Activated CD8-positive, alpha-beta memory T cell treated with anti-CD3 and anti-CD28 coated beads, Interleukin-2, amount 10 ng/mL, durations not matched to agents 7 days and 5 days (primary cell): ENCODE results near the gene HAUS2. TPM values are rescaled to one million over a fixed set of nuclear protein-coding genes. Genes with fewer than 3 reads are reported as not detected.
"Not testable (repeated sequence)": the region's sequence is repeated elsewhere in the genome, so short reads cannot be mapped to it uniquely, and the experiment has no call there.

Source experiments
- ATAC-seq: fragments of 150-1000 bp; cut with Tn5 transposase; one replicate; pipeline ENCODE4 v1.10.0; 2021; ENCODE audit warnings: moderate library complexity
- CTCF ChIA-PET: fragments of 350-600 bp; sonication (Branson Sonifier 250); formaldehyde crosslinking; loops from one replicate; lab custom pipeline; 2021; ENCODE audit warnings: antibody characterized with exemption; lab: Charles Lee
- DNase-seq: peaks from one replicate; pipeline ENCODE4 v3.0.0-alpha.2; 2020
- H3K27ac Mint-ChIP-seq: one replicate; pipeline ENCODE4 v1.8.0; 2021; ENCODE audit warnings: mild to moderate bottlenecking, mixed read lengths
- H3K27me3 Mint-ChIP-seq: one replicate; pipeline ENCODE4 v1.8.0; 2021; ENCODE audit warnings: mixed read lengths
- H3K36me3 Mint-ChIP-seq: one replicate; pipeline ENCODE4 v1.8.0; 2021; ENCODE audit warnings: mild to moderate bottlenecking, mixed read lengths
- H3K4me1 Mint-ChIP-seq: one replicate; pipeline ENCODE4 v1.8.0; 2021; ENCODE audit warnings: mixed read lengths
- H3K4me3 Mint-ChIP-seq: one replicate; pipeline ENCODE4 v1.8.0; 2021; ENCODE audit warnings: mild to moderate bottlenecking, moderate library complexity, mixed read lengths
- H3K9me3 Mint-ChIP-seq: one replicate; pipeline ENCODE4 v1.8.0; 2022; ENCODE audit warnings: low read depth, mixed read lengths
- total RNA-seq, 2 experiments: library from RNA; stranded (reverse); gene quantifications; one replicate each; pipeline ENCODE4 v1.2.3, GENCODE V29; 2021

Gene HAUS2
- total RNA-seq, 2 experiments from 2014 or later: 35.5 to 35.6 TPM

- CTCF ChIA-PET: no interaction called here
- Mint-ChIP-seq H3K9me3 (no peaks in the 10 kb centered on the region), H3K4me1 (peaks cover 34% of the 10 kb centered on the region), H3K27me3 (no peaks in the 10 kb centered on the region), H3K27ac (no peak overlapping the region), H3K4me3 (no peak overlapping the region), H3K36me3 (peaks cover 29% of the 10 kb centered on the region)
- DNase-seq (no peak), ATAC-seq (no peak)
These were observed 3.6 kb upstream of the HAUS2 start for GRCh38 chr15:42544853-42545629.

GRCh38 chr15:42547918-42548248, 755 bp upstream of the HAUS2 start:
- CTCF ChIA-PET: interaction anchor here (0.9 to 2.9 kb wide), 8 partner anchors 13 to 133 kb away, joined by 3 to 9 read pairs (median 4); partner anchors contain the start of genes SNAP23, STARD9 and ZNF106
- Mint-ChIP-seq H3K27ac (peak overlapping the region; percentile 94), H3K4me1 (peaks cover 56% of the 10 kb centered on the region)

GRCh38 chr15:42549032-42549491, 424 bp downstream of the HAUS2 start:
- CTCF ChIA-PET: interaction anchor here (0.7 to 2.9 kb wide), 2 partner anchors 33 to 71 kb away, joined by 3 to 9 read pairs; no protein-coding TSS in a partner anchor
- peak; percentile 52 for DNase-seq

More at GRCh38 chr15:42547918-42548248, 755 bp upstream of the HAUS2 start:
- H3K27me3 Mint-ChIP-seq: no peaks in the 10 kb centered on the region
- H3K36me3 Mint-ChIP-seq: peaks cover 24% of the 10 kb centered on the region
- DNase-seq: no peak
- peak overlapping the region; percentile 95 for H3K4me3 Mint-ChIP-seq
- H3K9me3 Mint-ChIP-seq: no peaks in the 10 kb centered on the region
- peak; percentile 15 for ATAC-seq

GRCh38 chr15:42549741-42550392, 1.2 kb downstream of the HAUS2 start:
- peak overlapping the region; percentile 95 for H3K4me3 Mint-ChIP-seq
- ATAC-seq (no peak), DNase-seq (no peak)
- CTCF ChIA-PET: interaction anchor here (0.7 to 2.9 kb wide), 3 partner anchors 32 to 70 kb away, joined by 3 to 9 read pairs (median 3); no protein-coding TSS in a partner anchor
- peak overlapping the region; percentile 70 for H3K27ac Mint-ChIP-seq
- no peaks in the 10 kb centered on the region for H3K27me3 Mint-ChIP-seq
- H3K36me3 Mint-ChIP-seq: peaks cover 25% of the 10 kb centered on the region
- peaks cover 62% of the 10 kb centered on the region for H3K4me1 Mint-ChIP-seq
- no peaks in the 10 kb centered on the region for H3K9me3 Mint-ChIP-seq

More at GRCh38 chr15:42549032-42549491, 424 bp downstream of the HAUS2 start:
- H3K4me1 Mint-ChIP-seq: peaks cover 63% of the 10 kb centered on the region
- peaks cover 26% of the 10 kb centered on the region for H3K36me3 Mint-ChIP-seq
- peak overlapping the region; percentile 94 for H3K27ac Mint-ChIP-seq
- H3K9me3 Mint-ChIP-seq: no peaks in the 10 kb centered on the region
- H3K4me3 Mint-ChIP-seq: peak overlapping the region; percentile 95
- peak; percentile 32 for ATAC-seq
- H3K27me3 Mint-ChIP-seq: no peaks in the 10 kb centered on the region

GRCh38 chr15:42553554-42553953, 4.9 kb downstream of the HAUS2 start:
- Mint-ChIP-seq H3K4me1 (peaks cover 38% of the 10 kb centered on the region), H3K27me3 (no peaks in the 10 kb centered on the region), H3K27ac (peak overlapping the region; percentile 18), H3K4me3 (no peak overlapping the region), H3K36me3 (peaks cover 24% of the 10 kb centered on the region), H3K9me3 (no peaks in the 10 kb centered on the region)
- no peak for DNase-seq
- ATAC-seq: no peak
- CTCF ChIA-PET: interaction anchor here (1.1 kb wide), 1 partner anchor 98 kb away, joined by 3 read pairs; no protein-coding TSS in a partner anchor

- CTCF ChIA-PET, H3K9me3 Mint-ChIP-seq, H3K27me3 Mint-ChIP-seq, H3K4me3 Mint-ChIP-seq, DNase-seq, ATAC-seq, H3K27ac Mint-ChIP-seq: not testable (repeated sequence)
- Mint-ChIP-seq H3K4me1 (peaks cover 19% of the 10 kb centered on the region), H3K36me3 (peaks cover 36% of the 10 kb centered on the region)
These were observed 8.0 kb downstream of the HAUS2 start for GRCh38 chr15:42556550-42557207.

GRCh38 chr15:42558739-42559138, 10.1 kb downstream of the HAUS2 start:
- CTCF ChIA-PET: no interaction called here
- Mint-ChIP-seq H3K27ac (no peak overlapping the region), H3K4me3 (no peak overlapping the region), H3K27me3 (no peaks in the 10 kb centered on the region), H3K36me3 (peaks cover 36% of the 10 kb centered on the region), H3K9me3 (no peaks in the 10 kb centered on the region), H3K4me1 (peaks cover 6% of the 10 kb centered on the region)
- ATAC-seq: no peak
- DNase-seq: no peak

GRCh38 chr15:42575188-42576039, 26.8 kb downstream of the HAUS2 start, which contains the start of gene STARD9:
Gene STARD9, plus strand, starts transcription at chr15:42575606. Its CDS starts 110 bp downstream, at chr15:42575716.
- peak within 1 kb of the TSS; percentile 89 for H3K4me3 Mint-ChIP-seq
- peaks cover 35% of the 10 kb centered on the region for H3K4me1 Mint-ChIP-seq
- no peaks in the 10 kb centered on the region for H3K9me3 Mint-ChIP-seq
- H3K27me3 Mint-ChIP-seq: peaks cover 4% of the 10 kb centered on the region
- DNase-seq: peak; percentile 98
- peak within 1 kb of the TSS; percentile 86 for H3K27ac Mint-ChIP-seq
- peak; percentile 92 for ATAC-seq
- peaks cover 3% of the 10 kb centered on the region for H3K36me3 Mint-ChIP-seq
- CTCF ChIA-PET: interaction anchor here (0.7 to 1.5 kb wide), 6 partner anchors 9 to 76 kb away, joined by 3 to 8 read pairs (median 4); no protein-coding TSS in a partner anchor

GRCh38 chr15:42576040-42576594, 27.5 kb downstream of the HAUS2 start:
- ATAC-seq (no peak), DNase-seq (no peak)
- Mint-ChIP-seq H3K27ac (peak overlapping the region; percentile 86), H3K9me3 (no peaks in the 10 kb centered on the region), H3K4me1 (peaks cover 41% of the 10 kb centered on the region), H3K36me3 (peaks cover 1% of the 10 kb centered on the region), H3K27me3 (peaks cover 4% of the 10 kb centered on the region), H3K4me3 (peak overlapping the region; percentile 89)
- CTCF ChIA-PET: interaction anchor here (0.7 to 1.5 kb wide), 7 partner anchors 10 to 75 kb away, joined by 3 to 8 read pairs (median 3); no protein-coding TSS in a partner anchor

GRCh38 chr15:42576776-42577175, 28.1 kb downstream of the HAUS2 start:
- Mint-ChIP-seq H3K27ac (peak overlapping the region; percentile 14), H3K4me1 (peaks cover 44% of the 10 kb centered on the region), H3K27me3 (peaks cover 4% of the 10 kb centered on the region), H3K4me3 (peak overlapping the region; percentile 89), H3K9me3 (no peaks in the 10 kb centered on the region), H3K36me3 (peaks cover under 1% of the 10 kb centered on the region)
- DNase-seq (no peak), ATAC-seq (no peak)
- CTCF ChIA-PET: interaction anchor here (1.3 kb wide), 1 partner anchor 31 kb away, joined by 3 read pairs; no protein-coding TSS in a partner anchor

- Mint-ChIP-seq H3K27ac (no peak overlapping the region), H3K36me3 (no peaks in the 10 kb centered on the region), H3K27me3 (peaks cover 4% of the 10 kb centered on the region), H3K9me3 (no peaks in the 10 kb centered on the region), H3K4me1 (peaks cover 51% of the 10 kb centered on the region), H3K4me3 (peak overlapping the region; percentile 24)
- DNase-seq (no peak), ATAC-seq (no peak)
- CTCF ChIA-PET: interaction anchor here (1.0 to 1.1 kb wide), 2 partner anchors 30 to 74 kb away, joined by 3 read pairs; no protein-coding TSS in a partner anchor
These were observed 28.9 kb downstream of the HAUS2 start for GRCh38 chr15:42577514-42578031.
